Inflammatory macrophage (primary cell): Measurements from ENCODE around the gene B2M.
"Not testable (repeated sequence)": the region's sequence is repeated elsewhere in the genome, so short reads cannot be mapped to it uniquely, and the experiment has no call there.

Source experiments
- DNase-seq, 2 donors: peaks; one replicate each; pipeline ENCODE4 v3.0.0-alpha.2; 2020 to 2022
- total RNA-seq, 18 experiments: gene quantifications; one replicate each; lab custom pipeline; 2026; ENCODE audit warnings: mixed read lengths in 6 of 18, inconsistent platforms in 2 of 18; lab: John Stamatoyannopoulos, UW

B2M gene
- 2,294 to 5,374 (median 3,406) reads per million in 18 experiments for total RNA-seq

- peak; percentile 97 to 99 for DNase-seq
Measured at GRCh38 chr15:44711096-44711742, at the start of gene B2M, which contains the start of gene PATL2. TSS of gene B2M (plus strand) at chr15:44711517. CDS start at chr15:44711547, 30 bp downstream. TSS of gene PATL2 (minus strand) at chr15:44711323. CDS start at chr15:44676490, 34,833 bp downstream.

DNA sequence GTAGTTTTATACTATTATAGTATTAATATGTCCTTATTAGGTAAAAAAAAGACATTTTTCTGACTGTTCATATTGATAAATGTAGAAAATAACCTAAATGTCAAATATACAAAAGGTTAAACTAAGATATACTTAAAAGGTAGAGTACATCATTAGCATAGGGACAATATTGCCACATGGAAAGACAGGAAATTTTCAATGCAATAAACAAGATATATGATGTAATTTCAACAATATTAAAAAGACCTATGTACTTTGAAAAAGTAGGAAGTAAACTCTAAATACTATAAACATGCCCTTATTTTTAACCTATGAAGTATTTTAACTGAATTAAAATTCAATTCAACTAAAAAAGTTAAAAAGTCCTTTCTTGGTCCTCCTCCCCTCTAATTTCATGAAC, 49.7 kb upstream of the B2M start:
- DNase-seq: peak in 1 of 2 donors; percentile 65

GRCh38 chr15:44662478-44663409, 48.6 kb upstream of the B2M start:
- DNase-seq: peak; percentile 86 to 93

DNA sequence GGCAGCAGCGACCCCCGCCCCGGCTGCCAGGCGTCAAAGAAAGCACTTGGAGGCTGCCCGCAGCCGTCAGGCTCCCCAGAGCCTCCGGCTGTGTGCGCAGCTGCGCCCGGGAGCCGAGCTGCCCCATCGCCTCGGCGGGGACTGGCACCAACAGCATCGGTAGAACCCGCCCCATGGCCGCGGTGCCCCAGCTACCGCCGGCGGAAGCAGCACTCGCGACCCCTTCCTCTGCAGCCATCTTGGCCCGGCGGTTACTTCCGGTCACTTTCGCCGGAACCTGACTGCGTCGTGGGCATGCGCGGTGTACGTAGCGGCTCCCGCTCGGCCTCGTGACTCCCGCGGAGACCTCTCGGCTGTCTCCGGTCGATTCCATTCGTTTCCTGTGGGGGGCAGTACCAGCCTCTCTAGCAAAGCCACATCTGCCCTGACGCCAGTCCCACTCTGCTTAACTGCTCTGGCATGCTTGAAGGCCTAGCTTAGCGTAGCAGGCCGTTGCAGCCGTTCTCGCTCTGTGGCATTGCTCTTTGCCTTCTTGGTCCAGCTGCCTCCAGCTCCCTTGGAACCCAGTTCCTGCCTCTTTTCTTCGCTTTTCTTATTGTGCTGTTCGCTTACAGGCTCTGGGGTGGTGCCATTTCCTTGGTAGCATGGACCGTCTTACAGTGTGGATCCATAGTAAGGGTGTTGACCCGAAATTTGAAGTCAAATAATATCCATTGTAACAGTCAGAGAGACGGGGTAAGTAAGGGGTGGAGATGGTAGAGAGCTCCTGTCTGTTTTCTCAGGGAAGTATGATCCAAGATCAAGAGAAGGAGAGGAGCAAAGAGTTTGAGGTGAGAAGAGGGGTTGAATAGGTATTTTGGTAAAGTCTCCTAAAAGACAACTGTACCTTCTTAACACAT, 47.7 kb upstream of the B2M start, which contains the start of gene SPG11:
Gene SPG11 (minus strand): TSS at position 253 of the 899 bp plus-strand sequence. CDS start 15 bp downstream, at position 238.
- DNase-seq: peak; percentile 100

GRCh38 chr15:44666210-44667038, 44.9 kb upstream of the B2M start:
- peak; percentile 29 to 36 for DNase-seq

DNA sequence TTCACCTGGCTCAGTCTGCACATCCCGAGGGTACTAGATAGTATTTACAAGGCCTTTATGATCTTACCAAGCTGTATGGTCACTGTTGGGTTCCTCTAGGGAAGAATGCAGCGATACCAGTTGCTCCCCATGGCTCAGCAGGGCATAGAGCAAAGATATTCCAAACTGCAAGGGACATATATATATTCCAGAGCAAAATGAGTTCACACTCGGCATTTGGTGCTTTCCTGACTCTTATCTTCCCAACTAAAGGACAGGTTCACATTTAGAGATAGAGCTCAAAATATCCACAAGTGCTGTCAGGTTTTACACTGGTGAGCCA, 44.3 kb upstream of the B2M start:
- no peak for DNase-seq

DNA sequence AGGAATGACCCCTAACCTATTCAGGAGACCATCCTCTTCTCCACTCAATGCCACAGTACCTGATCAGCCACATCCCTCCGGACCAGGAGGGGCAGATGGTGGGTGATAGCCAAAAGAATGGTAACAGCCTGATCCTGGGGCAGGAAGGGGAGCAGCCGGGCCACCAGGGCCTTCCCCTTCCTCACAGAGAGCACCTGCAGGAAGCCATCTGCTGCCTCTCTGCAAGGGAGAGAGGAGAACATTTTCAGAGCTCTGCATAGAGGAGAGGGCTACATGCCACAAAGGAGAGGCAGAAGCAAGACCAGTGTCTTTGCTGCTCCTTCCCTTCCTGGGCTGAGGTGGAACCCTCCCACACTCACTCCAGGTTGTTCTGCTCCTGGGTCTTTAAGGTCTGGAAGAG, 42.4 kb upstream of the B2M start:
- no peak for DNase-seq

- DNase-seq: peak in 1 of 2 donors; percentile 6
Measured at GRCh38 chr15:44670087-44670950, 41.0 kb upstream of the B2M start.

GRCh38 chr15:44673639-44674038, 37.7 kb upstream of the B2M start:
- DNase-seq: no peak

- DNase-seq: no peak
Measured at GRCh38 chr15:44675911-44676310, 35.4 kb upstream of the B2M start.

DNA sequence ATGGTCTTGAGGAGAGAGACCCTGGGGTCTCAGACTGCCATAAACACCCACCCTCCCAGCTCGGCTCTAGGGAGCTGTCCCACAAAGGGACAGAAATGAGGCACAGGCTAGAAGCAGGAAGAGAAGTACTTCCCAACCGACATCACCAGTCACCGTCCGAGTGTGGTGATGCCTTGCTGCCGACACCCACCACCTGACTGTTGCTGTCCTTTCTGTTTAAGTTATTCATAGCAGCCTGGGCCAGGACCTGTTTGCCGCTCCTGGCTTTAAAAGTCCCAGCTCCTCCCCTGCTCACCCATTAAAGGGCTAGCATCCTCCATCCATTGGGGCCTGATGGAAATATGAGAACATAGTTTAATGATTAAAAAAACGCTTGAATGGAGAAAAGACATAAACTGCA, 34.6 kb upstream of the B2M start:
- DNase-seq: peak in 1 of 2 donors; percentile 59

GRCh38 chr15:44682211-44682610, 29.1 kb upstream of the B2M start:
- peak; percentile 75 to 81 for DNase-seq

- DNase-seq: peak; percentile 53 to 84
Measured at GRCh38 chr15:44682809-44683682, 28.3 kb upstream of the B2M start.

DNA sequence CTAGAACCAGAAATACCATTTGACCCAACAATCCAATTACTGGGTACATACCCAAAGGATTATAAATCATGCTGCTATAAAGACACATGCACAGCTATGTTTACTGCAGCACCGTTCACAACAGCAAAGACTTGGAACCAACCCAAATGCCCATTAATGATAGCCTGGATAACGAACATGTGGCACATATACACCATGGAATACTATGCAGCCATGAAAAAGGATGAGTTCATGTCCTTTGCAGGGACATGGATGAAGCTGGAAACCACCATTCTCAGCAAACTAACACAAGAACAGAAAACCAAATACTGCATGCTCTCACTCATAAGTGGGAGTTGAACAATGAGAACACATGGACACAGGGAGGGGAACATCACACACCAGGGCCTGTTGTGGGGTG, 22.0 kb upstream of the B2M start:
- not testable (repeated sequence) for DNase-seq

DNA sequence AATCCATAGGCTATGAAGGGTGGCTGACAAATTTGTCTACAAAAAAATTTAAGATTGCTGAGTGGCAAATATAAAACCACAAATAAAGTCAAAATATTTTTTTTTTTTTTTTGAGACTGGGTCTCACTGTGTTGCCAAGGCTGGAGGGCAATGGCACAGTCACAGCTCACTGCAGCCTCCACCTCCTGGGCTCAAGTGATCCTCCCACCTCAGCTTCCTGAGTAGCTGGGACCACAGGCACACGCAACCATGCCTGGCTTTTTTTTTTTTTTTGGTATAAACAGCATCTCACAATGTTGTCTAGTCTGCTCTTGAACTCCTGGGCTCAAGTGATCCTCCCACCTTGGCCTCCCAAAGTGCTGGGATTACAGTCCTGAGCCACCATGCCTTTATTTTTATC, 21.1 kb upstream of the B2M start:
- not testable (repeated sequence) for DNase-seq

DNA sequence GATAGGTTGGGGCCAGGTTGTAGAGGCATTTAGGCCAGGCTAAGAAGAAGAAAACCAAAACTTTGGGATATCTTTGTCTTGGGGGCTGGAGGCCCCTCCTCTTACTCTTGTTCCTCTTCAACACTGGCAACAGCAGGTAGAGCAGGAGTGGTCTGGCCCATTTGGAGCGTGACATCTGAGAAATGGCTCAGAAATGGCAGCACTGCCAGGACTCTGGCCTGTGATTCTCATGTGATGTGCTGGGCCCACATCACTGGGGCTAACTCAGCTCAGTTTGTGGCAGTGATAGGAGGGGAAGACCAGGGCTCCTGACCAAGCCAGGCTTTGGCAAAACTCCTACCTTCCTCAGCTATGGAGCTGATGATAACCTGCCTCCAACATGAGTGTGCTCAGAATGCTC, 18.7 kb upstream of the B2M start:
- no peak for DNase-seq

DNA sequence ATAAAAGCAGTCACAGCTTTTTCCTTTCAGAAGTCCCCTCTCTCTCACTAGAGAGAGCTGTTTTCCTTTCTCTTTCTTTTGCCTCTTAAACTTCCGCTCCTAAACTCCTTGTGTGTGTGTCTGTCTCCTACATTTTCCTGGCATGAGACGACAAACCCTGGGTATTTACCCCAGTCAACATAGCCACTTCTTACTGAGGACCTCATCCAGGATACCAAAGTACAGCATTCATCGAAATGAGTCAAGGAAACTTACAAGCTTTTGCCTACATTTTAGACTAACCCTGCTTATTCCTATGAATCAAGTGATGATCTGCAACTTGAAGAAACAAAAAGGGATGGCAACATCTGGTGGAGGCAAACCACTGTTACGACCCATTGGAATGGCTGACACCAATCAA, 16.9 kb upstream of the B2M start:
- no peak for DNase-seq

- DNase-seq: no peak
Measured at GRCh38 chr15:44695294-44695693, 16.0 kb upstream of the B2M start.

- DNase-seq: no peak
Measured at GRCh38 chr15:44697014-44697413, 14.3 kb upstream of the B2M start.

DNA sequence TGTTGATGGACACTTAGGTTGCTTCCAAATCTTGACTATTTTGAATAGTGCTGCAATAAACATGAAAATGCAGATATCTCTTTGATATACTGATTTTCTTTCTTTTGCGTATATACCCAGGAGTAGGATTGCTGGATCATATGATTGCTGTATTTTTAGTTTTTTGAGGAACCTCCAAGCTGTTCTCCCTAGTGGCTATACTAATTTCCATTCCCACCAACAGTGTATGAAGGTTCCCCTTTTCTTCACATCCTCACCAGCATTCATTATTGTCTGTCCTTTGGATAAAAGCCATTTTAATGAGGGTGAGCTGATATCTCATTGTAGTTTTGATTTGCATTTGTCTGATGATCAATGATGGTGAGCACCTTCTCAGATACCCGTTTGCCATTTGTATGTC, 12.7 kb upstream of the B2M start:
- DNase-seq: peak; percentile 43 to 68
